HG03521 (cell line): ENCODE measurements around the gene ARPC1A.
"Not testable (repeated sequence)": the region's sequence is repeated elsewhere in the genome, so short reads cannot be mapped to it uniquely, and the experiment has no call there.

Experiments
- ATAC-seq: cut with Tn5 transposase; IDR thresholded peaks from one replicate; pipeline ENCODE4 v1.9.1; 2021; ENCODE audit warnings: mild to moderate bottlenecking, moderate library complexity; ENCODE audit not compliant: unreplicated experiment

Gene ARPC1A

DNA sequence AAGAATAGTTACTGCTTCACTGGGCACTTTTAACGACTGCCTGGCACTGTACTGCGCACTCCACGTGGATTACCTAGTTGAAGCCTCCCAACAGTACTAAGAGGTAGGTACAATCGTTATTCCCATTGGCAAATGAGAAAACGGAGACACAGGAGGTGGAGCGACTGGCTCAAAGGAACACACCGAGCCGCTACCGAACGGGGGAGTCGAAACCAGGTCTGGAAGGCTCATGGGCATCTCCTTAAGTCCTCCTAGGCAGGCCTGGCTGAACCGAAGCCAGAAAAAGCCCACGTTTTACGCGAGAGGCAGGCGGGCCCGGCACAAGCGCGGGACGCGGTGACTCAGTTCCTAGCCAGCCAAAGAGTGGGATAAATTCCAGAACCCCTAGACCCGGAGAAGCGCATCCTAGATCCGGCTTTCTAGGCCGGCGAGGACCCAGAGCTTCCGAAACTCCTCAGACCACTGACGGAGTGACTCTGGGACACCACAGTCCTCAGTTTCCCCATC is 82.2 kb downstream of the ARPC1A start:
- ATAC-seq = no peak

DNA sequence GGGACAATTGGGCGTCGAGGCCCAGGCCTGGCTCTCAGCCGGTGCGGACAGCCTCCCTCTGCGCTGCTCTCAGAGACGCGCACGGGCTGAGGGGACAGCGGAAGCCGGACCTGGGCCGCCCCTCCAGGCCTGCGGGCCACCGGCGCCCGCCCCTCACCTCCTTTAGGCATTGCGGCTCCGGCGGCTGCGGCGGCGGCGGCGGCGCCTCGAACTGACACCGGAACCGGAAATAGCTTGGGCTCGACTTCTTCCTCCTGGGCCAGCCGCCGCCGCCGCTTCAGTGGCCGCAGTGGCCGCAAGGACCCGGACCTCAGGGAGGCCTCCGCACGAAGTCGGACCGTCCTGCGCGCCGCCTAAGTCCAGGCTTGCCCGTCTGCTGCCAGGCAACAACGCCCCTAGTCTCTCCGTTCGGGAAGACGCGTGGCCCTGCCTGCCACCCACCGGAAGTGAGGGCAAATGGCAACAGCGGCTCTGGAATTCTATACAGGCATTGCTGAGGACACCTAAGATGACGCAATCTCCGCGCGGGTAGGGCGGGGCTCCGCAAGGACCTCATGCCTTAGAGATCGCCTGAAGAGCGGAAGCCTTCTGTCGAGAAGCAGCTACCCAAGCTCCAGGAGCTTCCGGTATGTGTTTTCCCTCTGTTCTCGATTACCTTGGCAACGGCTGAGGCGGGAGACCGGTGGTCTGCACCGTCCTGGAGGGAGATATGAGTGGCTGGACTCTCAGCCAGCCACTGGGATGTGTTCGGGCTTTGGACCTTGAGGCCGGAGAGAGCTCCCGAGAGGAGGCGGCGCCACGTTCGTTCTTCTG is 82.9 kb downstream of the ARPC1A start, which contains the start of the genes BUD31 and PDAP1:
TSS of gene BUD31 (plus strand) at position 591 of the 813 bp plus-strand sequence. CDS start 2,124 bp downstream, outside the sequence.
TSS of gene PDAP1 (minus strand) at position 219 of the 813 bp plus-strand sequence. CDS start at position 170, 49 bp downstream.
- peak; percentile 76 for ATAC-seq

DNA sequence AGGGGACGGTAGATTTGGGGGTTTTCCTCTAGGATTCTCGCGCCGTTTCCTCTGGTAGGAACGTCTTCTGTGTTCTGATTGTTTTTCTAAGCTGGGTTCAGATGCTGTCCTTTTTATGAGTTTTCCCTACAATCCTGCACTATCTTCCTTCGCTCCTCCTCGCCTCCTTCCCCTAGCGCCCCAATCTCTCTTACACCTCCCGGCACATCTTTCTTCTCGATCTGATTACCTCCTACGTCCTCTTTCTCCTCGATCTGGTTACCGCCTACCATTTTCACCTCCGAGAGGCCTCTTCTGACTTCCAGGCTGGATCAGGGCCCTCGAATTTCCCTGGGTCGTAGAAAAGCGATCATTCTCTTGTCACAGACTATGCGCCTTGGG is 83.5 kb downstream of the ARPC1A start:
- ATAC-seq = no peak

DNA sequence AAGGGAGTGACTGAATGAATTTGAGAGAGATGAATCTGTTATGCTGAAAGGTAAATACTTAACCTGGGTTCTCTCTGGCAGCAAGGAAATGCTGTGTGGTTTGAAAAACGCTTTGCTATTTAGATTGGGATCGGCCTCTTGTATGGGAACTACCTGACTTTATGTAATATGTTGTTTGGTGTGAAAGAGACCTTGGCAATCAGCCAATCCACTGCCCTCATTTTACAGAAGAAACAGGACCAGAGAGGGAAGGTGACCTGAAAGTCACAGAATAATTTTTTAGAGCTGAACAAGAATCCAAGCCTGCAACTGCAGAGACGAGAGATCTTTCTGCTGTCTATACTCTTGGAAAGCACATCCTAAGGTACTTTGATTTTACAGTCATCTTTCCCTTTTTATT is 84.1 kb downstream of the ARPC1A start:
- ATAC-seq = no peak

DNA sequence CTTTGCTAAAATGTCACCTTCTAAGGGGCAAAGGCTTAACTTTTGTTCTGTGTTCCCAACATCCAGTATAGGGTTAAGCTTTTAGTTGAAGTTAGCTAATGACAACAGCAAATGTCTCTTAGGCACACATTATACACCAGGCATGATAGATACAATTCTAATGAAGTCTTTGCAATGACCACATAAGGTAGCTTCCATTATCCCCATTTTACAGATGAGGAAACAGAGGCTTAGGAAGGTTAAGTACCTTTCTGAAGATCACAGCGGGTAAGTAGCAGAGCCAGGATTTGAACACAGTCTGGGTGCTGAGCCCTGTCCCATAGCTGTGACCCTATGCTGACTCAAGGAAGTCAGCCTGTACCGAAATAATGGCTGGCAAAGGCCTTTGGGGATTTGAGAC is 84.9 kb downstream of the ARPC1A start:
- no peak for ATAC-seq

DNA sequence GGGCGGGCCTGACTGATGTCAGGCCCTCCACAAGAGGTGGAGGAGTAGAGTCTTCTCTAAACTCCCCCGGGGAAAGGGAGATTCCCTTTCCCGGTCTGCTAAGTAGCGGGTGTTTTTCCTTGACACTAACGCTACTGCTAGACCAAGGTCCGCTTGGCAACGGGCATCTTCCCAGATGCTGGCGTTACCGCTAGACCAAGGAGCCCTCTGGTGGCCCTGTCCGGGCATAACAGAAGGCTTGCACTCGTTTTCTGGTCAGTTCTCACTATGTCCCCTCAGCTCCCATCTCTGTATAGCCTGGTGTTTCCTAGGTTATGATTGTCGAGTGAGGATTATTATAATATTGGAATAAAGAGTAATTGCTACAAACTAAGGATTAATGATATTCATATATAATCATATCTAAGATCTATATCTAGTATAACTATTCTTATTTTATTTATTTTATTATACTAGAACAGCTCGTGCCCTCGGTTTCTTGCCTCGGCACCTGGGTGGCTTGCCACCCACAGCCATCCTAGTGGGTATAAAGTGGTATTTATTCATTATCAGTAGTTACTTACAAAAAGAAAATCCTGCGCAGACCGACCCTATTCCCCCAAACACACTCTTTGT is 89.9 kb downstream of the ARPC1A start:
- ATAC-seq = not testable (repeated sequence)
